Measurements from ENCODE around the gene MRPL24.

Gene MRPL24

GRCh38 chr1:156709031-156709430 lies 31.9 kb downstream of the MRPL24 start:
- Histone ChIP-seq H3K9me3 (ENCODE audit: control insufficient read depth, insufficient read depth, low read depth, low read length) (no peaks in the 10 kb centered on the region), H3K36me3 (ENCODE audit: control insufficient read depth in 2 of 2, insufficient read depth in 1 of 2, low read length in 2 of 2) (no peaks in the 10 kb centered on the region), H3K27ac (ENCODE audit: extremely low read depth, low read depth, low read length) (0 out of 2 replicates have a peak overlapping the region, but pooled peaks have one; percentile 16), H3K4me3 (ENCODE audit: low read depth, low read length) (no peak overlapping the region), H3K4me1 (ENCODE audit: control insufficient read depth, insufficient read depth, low read length) (peaks cover 9% of the 10 kb centered on the region)
- POLR2A ChIA-PET: interaction anchor here (0.5 to 1.1 kb wide), 2 partner anchors 19 to 614 kb away, joined by 4 read pairs; no protein-coding TSS in a partner anchor
- TF ChIP-seq ZNF394 (tag by site-specific recombination; IDR thresholded peaks at IDR 0.05; ENCODE audit: borderline replicate concordance): 0 out of 2 replicates have a peak, but pooled peaks have one; percentile 16
- no peak for TF ChIP-seq ZNF174 (tag by site-specific recombination; IDR thresholded peaks at IDR 0.05)
- CTCF ChIA-PET: interaction anchor here (0.9 to 20.2 kb wide), 3 partner anchors 17 to 31 kb away, joined by 3 to 579 read pairs (median 11); no protein-coding TSS in a partner anchor

- no peak overlapping the region for H3K27ac ChIP-seq (ENCODE audit: extremely low read depth, low read depth, low read length)
- H3K9me3 ChIP-seq (ENCODE audit: control insufficient read depth, insufficient read depth, low read depth, low read length): no peaks in the 10 kb centered on the region
- CTCF ChIA-PET: interaction anchor here (0.6 to 20.2 kb wide), 6 partner anchors 14 to 88 kb away, joined by 3 to 579 read pairs (median 8); no protein-coding TSS in a partner anchor
- POLR2A ChIA-PET: interaction anchor here (0.5 to 1.1 kb wide), 2 partner anchors 19 to 613 kb away, joined by 4 read pairs; no protein-coding TSS in a partner anchor
- peak; percentile 42; the same call in 1 of the 2 replicates for TF ChIP-seq GLIS1 (tag by site-specific recombination; IDR thresholded peaks at IDR 0.05)
- peak; percentile 63; the same call in 1 of the 2 replicates for TF ChIP-seq ZNF341 (tag by site-specific recombination; IDR thresholded peaks at IDR 0.05; ENCODE audit: low read depth)
- TF ChIP-seq IKZF3 (tag by site-specific recombination; IDR thresholded peaks at IDR 0.05): peak; percentile 70
- TF ChIP-seq BCL11B (tag by site-specific recombination; IDR thresholded peaks at IDR 0.05; ENCODE audit: low read depth): no peak
- TF ChIP-seq ZNF302 (tag by site-specific recombination; IDR thresholded peaks at IDR 0.05; ENCODE audit: low read depth): no peak
- TF ChIP-seq ZIC2 (tag by site-specific recombination; IDR thresholded peaks at IDR 0.05): peak; percentile 31; the same call in 1 of the 2 replicates
- peaks cover 12% of the 10 kb centered on the region for H3K4me1 ChIP-seq (ENCODE audit: control insufficient read depth, insufficient read depth, low read length)
- H3K36me3 ChIP-seq (ENCODE audit: control insufficient read depth in 2 of 2, insufficient read depth in 1 of 2, low read length in 2 of 2): no peaks in the 10 kb centered on the region
- H3K4me3 ChIP-seq (ENCODE audit: low read depth, low read length): no peak overlapping the region
These were observed 32.6 kb downstream of the MRPL24 start for GRCh38 chr1:156708218-156708661.

DNA sequence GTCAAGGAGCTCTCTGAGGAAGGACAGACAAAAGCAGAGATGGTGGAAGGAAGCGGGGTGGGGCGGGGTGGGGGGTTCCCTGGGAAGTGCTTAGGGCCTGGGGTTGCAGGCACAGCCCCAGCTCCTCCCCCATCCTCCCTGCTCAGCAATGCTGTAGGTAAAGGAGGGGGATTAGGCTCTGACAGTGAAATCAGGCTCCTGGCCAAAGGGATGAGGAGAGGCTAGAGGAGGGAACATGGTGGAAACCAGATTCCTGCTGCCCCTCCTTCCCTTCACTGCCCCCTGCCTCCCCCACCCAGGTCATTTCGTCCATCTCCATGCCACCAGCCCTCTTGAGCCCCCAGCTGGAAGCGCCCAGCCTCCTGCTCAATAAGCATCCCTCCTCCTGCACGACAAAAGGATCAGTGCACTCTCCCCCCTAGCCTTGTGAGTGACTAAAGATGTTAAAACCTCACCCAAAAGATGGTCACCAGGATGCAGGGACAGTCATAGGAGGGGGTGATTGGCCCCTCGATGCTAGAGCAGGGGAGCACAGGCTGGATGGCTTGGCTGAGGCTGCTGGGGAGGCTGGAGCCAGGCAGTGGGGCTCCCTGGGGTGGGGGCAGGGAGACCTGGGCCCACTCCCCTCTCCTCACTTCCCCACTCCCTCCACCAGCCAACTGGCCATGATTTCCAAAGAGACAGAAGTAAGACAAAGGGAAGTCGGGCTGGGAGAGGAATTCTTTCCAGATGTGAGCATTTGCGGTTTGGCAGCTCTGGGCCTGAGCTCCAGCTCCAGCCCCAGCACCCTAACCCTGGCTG lies 33.3 kb downstream of the MRPL24 start:
- Histone ChIP-seq H3K27ac (ENCODE audit: extremely low read depth, low read depth, low read length) (no peak overlapping the region), H3K4me3 (ENCODE audit: low read depth, low read length) (no peak overlapping the region), H3K4me1 (ENCODE audit: control insufficient read depth, insufficient read depth, low read length) (peaks cover 12% of the 10 kb centered on the region), H3K36me3 (ENCODE audit: control insufficient read depth in 2 of 2, insufficient read depth in 1 of 2, low read length in 2 of 2) (no peaks in the 10 kb centered on the region), H3K9me3 (ENCODE audit: control insufficient read depth, insufficient read depth, low read depth, low read length) (no peaks in the 10 kb centered on the region)
- POLR2A ChIA-PET: interaction anchor here (0.6 to 4.9 kb wide), 5 partner anchors 11 to 207 kb away, joined by 3 to 43 read pairs (median 4); partner anchors contain the start of gene MEF2D
- CTCF ChIA-PET: interaction anchor here (0.5 to 20.2 kb wide), 16 partner anchors 8 to 229 kb away, joined by 3 to 579 read pairs (median 8); no protein-coding TSS in a partner anchor
- TF ChIP-seq ZFP41 (tag by site-specific recombination; IDR thresholded peaks at IDR 0.05; ENCODE audit: borderline replicate concordance) (no peak), ZNF555 (tag by site-specific recombination; conservative IDR thresholded peaks at IDR 0.05) (no peak), WT1 (tag by site-specific recombination; IDR thresholded peaks at IDR 0.05) (peak; percentile 40; the same call in 1 of the 2 replicates), ZNF132 (tag by site-specific recombination; IDR thresholded peaks at IDR 0.05; ENCODE audit: borderline replicate concordance) (no peak), ZNF354C (tag by site-specific recombination; IDR thresholded peaks at IDR 0.05; ENCODE audit: borderline replicate concordance, low read depth) (no peak), ZNF292 (tag by site-specific recombination; IDR thresholded peaks at IDR 0.05; ENCODE audit: borderline replicate concordance, low read depth) (no peak), ZNF701 (tag by site-specific recombination; IDR thresholded peaks at IDR 0.05) (no peak), KLF1 (tag by site-specific recombination; IDR thresholded peaks at IDR 0.05) (peak; percentile 80)
- TF ChIP-seq, protein P1, sequence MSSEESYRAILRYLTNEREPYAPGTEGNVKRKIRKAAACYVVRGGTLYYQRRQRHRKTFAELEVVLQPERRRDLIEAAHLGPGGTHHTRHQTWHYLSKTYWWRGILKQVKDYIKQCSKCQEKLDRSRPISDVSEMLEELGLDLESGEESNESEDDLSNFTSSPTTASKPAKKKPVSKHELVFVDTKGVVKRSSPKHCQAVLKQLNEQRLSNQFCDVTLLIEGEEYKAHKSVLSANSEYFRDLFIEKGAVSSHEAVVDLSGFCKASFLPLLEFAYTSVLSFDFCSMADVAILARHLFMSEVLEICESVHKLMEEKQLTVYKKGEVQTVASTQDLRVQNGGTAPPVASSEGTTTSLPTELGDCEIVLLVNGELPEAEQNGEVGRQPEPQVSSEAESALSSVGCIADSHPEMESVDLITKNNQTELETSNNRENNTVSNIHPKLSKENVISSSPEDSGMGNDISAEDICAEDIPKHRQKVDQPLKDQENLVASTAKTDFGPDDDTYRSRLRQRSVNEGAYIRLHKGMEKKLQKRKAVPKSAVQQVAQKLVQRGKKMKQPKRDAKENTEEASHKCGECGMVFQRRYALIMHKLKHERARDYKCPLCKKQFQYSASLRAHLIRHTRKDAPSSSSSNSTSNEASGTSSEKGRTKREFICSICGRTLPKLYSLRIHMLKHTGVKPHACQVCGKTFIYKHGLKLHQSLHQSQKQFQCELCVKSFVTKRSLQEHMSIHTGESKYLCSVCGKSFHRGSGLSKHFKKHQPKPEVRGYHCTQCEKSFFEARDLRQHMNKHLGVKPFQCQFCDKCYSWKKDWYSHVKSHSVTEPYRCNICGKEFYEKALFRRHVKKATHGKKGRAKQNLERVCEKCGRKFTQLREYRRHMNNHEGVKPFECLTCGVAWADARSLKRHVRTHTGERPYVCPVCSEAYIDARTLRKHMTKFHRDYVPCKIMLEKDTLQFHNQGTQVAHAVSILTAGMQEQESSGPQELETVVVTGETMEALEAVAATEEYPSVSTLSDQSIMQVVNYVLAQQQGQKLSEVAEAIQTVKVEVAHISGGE (tag by site-specific recombination; conservative IDR thresholded peaks at IDR 0.05; ENCODE audit: low read depth): no peak
- TF ChIP-seq, protein P2, sequence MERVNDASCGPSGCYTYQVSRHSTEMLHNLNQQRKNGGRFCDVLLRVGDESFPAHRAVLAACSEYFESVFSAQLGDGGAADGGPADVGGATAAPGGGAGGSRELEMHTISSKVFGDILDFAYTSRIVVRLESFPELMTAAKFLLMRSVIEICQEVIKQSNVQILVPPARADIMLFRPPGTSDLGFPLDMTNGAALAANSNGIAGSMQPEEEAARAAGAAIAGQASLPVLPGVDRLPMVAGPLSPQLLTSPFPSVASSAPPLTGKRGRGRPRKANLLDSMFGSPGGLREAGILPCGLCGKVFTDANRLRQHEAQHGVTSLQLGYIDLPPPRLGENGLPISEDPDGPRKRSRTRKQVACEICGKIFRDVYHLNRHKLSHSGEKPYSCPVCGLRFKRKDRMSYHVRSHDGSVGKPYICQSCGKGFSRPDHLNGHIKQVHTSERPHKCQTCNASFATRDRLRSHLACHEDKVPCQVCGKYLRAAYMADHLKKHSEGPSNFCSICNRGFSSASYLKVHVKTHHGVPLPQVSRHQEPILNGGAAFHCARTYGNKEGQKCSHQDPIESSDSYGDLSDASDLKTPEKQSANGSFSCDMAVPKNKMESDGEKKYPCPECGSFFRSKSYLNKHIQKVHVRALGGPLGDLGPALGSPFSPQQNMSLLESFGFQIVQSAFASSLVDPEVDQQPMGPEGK (tag by site-specific recombination; IDR thresholded peaks at IDR 0.05): 0 out of 2 replicates have a peak, but pooled peaks have one; percentile 22
- TF ChIP-seq, protein P3, sequence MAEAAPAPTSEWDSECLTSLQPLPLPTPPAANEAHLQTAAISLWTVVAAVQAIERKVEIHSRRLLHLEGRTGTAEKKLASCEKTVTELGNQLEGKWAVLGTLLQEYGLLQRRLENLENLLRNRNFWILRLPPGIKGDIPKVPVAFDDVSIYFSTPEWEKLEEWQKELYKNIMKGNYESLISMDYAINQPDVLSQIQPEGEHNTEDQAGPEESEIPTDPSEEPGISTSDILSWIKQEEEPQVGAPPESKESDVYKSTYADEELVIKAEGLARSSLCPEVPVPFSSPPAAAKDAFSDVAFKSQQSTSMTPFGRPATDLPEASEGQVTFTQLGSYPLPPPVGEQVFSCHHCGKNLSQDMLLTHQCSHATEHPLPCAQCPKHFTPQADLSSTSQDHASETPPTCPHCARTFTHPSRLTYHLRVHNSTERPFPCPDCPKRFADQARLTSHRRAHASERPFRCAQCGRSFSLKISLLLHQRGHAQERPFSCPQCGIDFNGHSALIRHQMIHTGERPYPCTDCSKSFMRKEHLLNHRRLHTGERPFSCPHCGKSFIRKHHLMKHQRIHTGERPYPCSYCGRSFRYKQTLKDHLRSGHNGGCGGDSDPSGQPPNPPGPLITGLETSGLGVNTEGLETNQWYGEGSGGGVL (tag by site-specific recombination; IDR thresholded peaks at IDR 0.05): 0 out of 2 replicates have a peak, but pooled peaks have one; percentile 18
- TF ChIP-seq, protein P4, sequence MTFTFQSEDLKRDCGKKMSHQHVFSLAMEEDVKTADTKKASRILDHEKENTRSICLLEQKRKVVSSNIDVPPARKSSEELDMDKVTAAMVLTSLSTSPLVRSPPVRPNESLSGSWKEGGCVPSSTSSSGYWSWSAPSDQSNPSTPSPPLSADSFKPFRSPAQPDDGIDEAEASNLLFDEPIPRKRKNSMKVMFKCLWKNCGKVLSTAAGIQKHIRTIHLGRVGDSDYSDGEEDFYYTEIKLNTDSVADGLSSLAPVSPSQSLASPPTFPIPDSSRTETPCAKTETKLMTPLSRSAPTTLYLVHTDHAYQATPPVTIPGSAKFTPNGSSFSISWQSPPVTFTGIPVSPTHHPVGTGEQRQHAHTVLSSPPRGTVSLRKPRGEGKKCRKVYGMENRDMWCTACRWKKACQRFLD (tag by site-specific recombination; IDR thresholded peaks at IDR 0.05): no peak

All from HEK293 (cell line).